Fibroblast of lung (primary cell): Measurements from ENCODE around the gene TNK2.

Source experiments
- EZH2 ChIP-seq: IDR thresholded peaks from 2 replicates; pipeline ENCODE4 v1.5.1; 2012; ENCODE audit warnings: low read length, control low read depth, mild to moderate bottlenecking; ENCODE audit errors: missing control alignments
- TF ChIP-seq, protein P1 (sequence below), 2 donors: IDR thresholded peaks in 1 of 2; conservative IDR thresholded peaks in 1 of 2; 1 replicate in 1 of 2; 2 replicates in 1 of 2; pipeline ENCODE4 v1.5.1; 2011 to 2012; ENCODE audit warnings: low read length in 2 of 2, control low read depth in 1 of 2, inconsistent platforms in 1 of 2, low read depth in 1 of 2, mild to moderate bottlenecking in 1 of 2

DNA sequence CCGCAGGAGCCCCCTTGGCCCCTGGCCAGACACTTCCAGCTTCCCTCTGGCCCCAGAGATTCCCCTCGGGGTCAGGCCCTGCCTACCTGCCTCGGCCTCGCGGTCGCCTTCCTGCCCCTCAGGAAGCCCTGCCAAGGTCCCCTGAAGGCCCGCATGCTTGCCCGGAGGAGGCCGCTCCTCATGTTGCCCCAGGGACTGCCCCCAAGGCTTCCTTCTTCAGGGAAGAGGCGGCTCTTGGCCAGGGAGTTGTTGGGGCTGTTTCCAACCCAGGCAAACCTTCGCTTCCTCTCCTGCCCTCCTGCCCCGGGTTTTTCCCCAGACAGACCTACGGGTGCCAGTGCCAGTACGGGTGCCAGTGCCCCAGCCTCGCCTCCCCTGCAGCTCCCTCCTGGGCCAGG is 83.2 kb downstream of the TNK2 start:
- TF ChIP-seq, protein P1, sequence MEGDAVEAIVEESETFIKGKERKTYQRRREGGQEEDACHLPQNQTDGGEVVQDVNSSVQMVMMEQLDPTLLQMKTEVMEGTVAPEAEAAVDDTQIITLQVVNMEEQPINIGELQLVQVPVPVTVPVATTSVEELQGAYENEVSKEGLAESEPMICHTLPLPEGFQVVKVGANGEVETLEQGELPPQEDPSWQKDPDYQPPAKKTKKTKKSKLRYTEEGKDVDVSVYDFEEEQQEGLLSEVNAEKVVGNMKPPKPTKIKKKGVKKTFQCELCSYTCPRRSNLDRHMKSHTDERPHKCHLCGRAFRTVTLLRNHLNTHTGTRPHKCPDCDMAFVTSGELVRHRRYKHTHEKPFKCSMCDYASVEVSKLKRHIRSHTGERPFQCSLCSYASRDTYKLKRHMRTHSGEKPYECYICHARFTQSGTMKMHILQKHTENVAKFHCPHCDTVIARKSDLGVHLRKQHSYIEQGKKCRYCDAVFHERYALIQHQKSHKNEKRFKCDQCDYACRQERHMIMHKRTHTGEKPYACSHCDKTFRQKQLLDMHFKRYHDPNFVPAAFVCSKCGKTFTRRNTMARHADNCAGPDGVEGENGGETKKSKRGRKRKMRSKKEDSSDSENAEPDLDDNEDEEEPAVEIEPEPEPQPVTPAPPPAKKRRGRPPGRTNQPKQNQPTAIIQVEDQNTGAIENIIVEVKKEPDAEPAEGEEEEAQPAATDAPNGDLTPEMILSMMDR (conservative IDR thresholded peaks at IDR 0.05 in 1 of 2, IDR thresholded peaks at IDR 0.05 in 1 of 2; ENCODE audit: low read depth in 1 of 2, low read length in 2 of 2): no peak
- TF ChIP-seq EZH2: no peak
